HepG2 (cell line): Measurements from ENCODE around the gene OTP. TPM values are rescaled to one million over a fixed set of nuclear protein-coding genes. Genes with fewer than 3 reads are reported as not detected.

Experiments used
- ATF7 ChIP-seq, 2 experiments: fragments of 450-650 bp in 1 of 2; sonication (generic) in 1 of 2; formaldehyde crosslinking in 1 of 2; IDR thresholded peaks; 2 replicates each; pipeline versions ENCODE4 v1.4.0 to v1.6.1; 2016 to 2020; ENCODE audit warnings: antibody characterized with exemption in 1 of 2, mild to moderate bottlenecking in 1 of 2, missing genetic modification reagents in 1 of 2
- ELF4 ChIP-seq: sonication (generic); formaldehyde crosslinking; IDR thresholded peaks from 2 replicates; pipeline ENCODE4 v1.5.0; 2020; ENCODE audit warnings: missing genetic modification reagents, mild to moderate bottlenecking, moderate library complexity, borderline replicate concordance
- ERF ChIP-seq: IDR thresholded peaks from 2 replicates; pipeline ENCODE4 v1.6.1; 2018; ENCODE audit warnings: missing biosample characterization, missing genetic modification reagents
- GPN1 ChIP-seq: sonication (generic); formaldehyde crosslinking; IDR thresholded peaks from 2 replicates; pipeline ENCODE4 v1.5.1; 2020; ENCODE audit warnings: missing genetic modification reagents, borderline replicate concordance
- LCORL ChIP-seq, 2 experiments: fragments of 450-650 bp in 1 of 2; sonication (generic) in 1 of 2; formaldehyde crosslinking in 1 of 2; IDR thresholded peaks; 2 replicates each; pipeline versions ENCODE4 v1.5.0 to v1.6.1; 2017 to 2020; ENCODE audit warnings: antibody characterized with exemption in 1 of 2, missing genetic modification reagents in 1 of 2
- NPAS2 ChIP-seq: sonication (generic); formaldehyde crosslinking; IDR thresholded peaks from 2 replicates; pipeline ENCODE4 v1.8.0; 2022; ENCODE audit warnings: mild to moderate bottlenecking, missing genetic modification reagents, borderline replicate concordance
- PRPF4 ChIP-seq: fragments of 200-400 bp; formaldehyde crosslinking; IDR thresholded peaks from 2 replicates; pipeline ENCODE4 v1.6.1; 2016; ENCODE audit warnings: low read length, low read depth; ENCODE audit not compliant: poor library complexity, severe bottlenecking
- SP2 ChIP-seq: sonication (generic); formaldehyde crosslinking; IDR thresholded peaks from 2 replicates; pipeline ENCODE4 v1.5.1; 2020; ENCODE audit warnings: mild to moderate bottlenecking, missing genetic modification reagents
- ZNF225 ChIP-seq: sonication (generic); formaldehyde crosslinking; IDR thresholded peaks from 2 replicates; pipeline ENCODE4 v1.4.0; 2020; ENCODE audit warnings: mild to moderate bottlenecking, missing genetic modification reagents
- ZNF768 ChIP-seq: sonication (generic); formaldehyde crosslinking; IDR thresholded peaks from 2 replicates; pipeline ENCODE4 v1.4.0; 2020; ENCODE audit warnings: missing genetic modification reagents
- ZNF780A ChIP-seq: sonication (generic); formaldehyde crosslinking; IDR thresholded peaks from 2 replicates; pipeline ENCODE4 v1.8.0; 2022; ENCODE audit warnings: mild to moderate bottlenecking, missing genetic modification reagents, moderate library complexity
- ZNF841 ChIP-seq: sonication (generic); formaldehyde crosslinking; IDR thresholded peaks from 2 replicates; pipeline ENCODE4 v1.8.1; 2023; ENCODE audit warnings: missing genetic modification reagents, borderline replicate concordance
- ZSCAN12 ChIP-seq: sonication (generic); formaldehyde crosslinking; IDR thresholded peaks from 2 replicates; pipeline ENCODE4 v1.9.0; 2021; ENCODE audit warnings: mild to moderate bottlenecking, missing genetic modification reagents
- polyA plus RNA-seq, 8 experiments: library from polyadenylated mRNA; depleted of rRNA in 3 of 8; stranded (reverse) in 7 of 8; unstranded in 1 of 8; fragments of >200 nt; fragmentation: Illumina TruSeq in 4 of 8; extraction: Trizol in 4 of 8; gene quantifications; 2 replicates each; pipeline versions ENCODE4 v1.2.1 to v1.2.3, GENCODE V29; 2011 to 2016; ENCODE audit warnings: low read depth in 4 of 8, missing spikeins in 1 of 8, mixed read lengths in 1 of 8; ENCODE audit not compliant: insufficient read depth in 1 of 8
- total RNA-seq, 5 experiments: library from RNA; depleted of rRNA; stranded (reverse); fragments of >200 nt; fragmentation: Illumina TruSeq; extraction: Trizol; gene quantifications; 2 replicates each; pipeline ENCODE4 v1.2.3, GENCODE V29; 2016; ENCODE audit warnings: low read depth in 1 of 5
- TF ChIP-seq, protein P1 (sequence below): IDR thresholded peaks from 2 replicates; pipeline ENCODE4 v1.6.1; 2016
- TF ChIP-seq, protein P2 (sequence below): IDR thresholded peaks from 2 replicates; pipeline ENCODE4 v1.6.1; 2016; ENCODE audit warnings: missing genetic modification reagents, missing compliant biosample characterization
- TF ChIP-seq, protein P3 (sequence below): sonication (generic); formaldehyde crosslinking; IDR thresholded peaks from 2 replicates; pipeline ENCODE4 v1.4.0; 2020; ENCODE audit warnings: missing genetic modification reagents
- TF ChIP-seq, protein P4 (sequence below): sonication (generic); formaldehyde crosslinking; IDR thresholded peaks from 2 replicates; pipeline ENCODE4 v1.5.1; 2020; ENCODE audit warnings: missing genetic modification reagents, mild to moderate bottlenecking, borderline replicate concordance
- TF ChIP-seq, protein P5 (sequence below): IDR thresholded peaks from 2 replicates; pipeline ENCODE4 v1.6.1; 2012; ENCODE audit warnings: inconsistent platforms
- TF ChIP-seq, protein P6 (sequence below): IDR thresholded peaks from 2 replicates; pipeline ENCODE4 v1.6.1; 2012; ENCODE audit warnings: low read length, improper control_type of control experiment

OTP gene
- total and polyA plus RNA-seq, 2 of the 13 experiments (the other 11 are each of a cell fraction or from before 2014, with no cell fraction given), result not detected

DNA sequence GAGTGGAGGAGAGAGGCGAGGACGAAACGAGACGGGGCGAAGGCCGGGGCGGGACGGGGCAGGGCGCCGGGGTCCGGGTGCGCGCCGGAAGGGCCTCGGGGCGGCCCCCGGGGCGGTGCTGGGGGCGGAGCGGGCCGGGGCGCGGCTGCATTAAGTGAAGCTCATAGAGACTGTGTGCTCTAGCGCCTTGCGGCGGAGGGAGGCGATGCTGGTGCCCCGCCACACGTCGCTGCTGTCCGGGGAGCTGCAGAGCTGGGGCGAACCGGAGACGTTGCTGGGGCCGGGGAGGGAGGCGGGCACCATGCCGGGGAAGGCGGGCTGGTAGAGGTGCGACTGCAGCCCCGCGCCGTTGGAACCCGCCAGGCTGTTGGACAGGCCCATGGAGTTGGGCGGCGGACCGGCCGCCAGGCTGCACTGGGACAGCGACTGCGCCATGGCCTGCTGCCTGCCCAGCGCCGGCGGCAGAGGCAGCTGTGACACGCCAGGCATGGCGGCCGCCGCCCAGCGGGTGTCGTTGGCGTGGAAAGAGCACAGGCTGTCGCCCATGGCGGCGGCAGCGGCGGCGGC is 8.3 kb downstream of the OTP start (continued):
- TF ChIP-seq ATF7 (IDR thresholded peaks at IDR 0.05) (no peak), ATF7 (CRISPR knock-in tag; IDR thresholded peaks at IDR 0.05) (no peak), GPN1 (no peak), ZSCAN12 (no peak), PRPF4 (no peak), ZNF768 (CRISPR knock-in tag) (peak; percentile 54; the same call in 1 of the 2 replicates), ELF4 (CRISPR knock-in tag) (no peak), ZNF225 (CRISPR knock-in tag) (peak; percentile 64; the same call in 1 of the 2 replicates), ERF (CRISPR knock-in tag) (no peak), LCORL (IDR thresholded peaks at IDR 0.05) (no peak), LCORL (CRISPR knock-in tag; IDR thresholded peaks at IDR 0.05) (no peak), SP2 (CRISPR knock-in tag) (no peak), NPAS2 (CRISPR knock-in tag) (no peak), ZNF780A (CRISPR knock-in tag) (no peak), ZNF841 (CRISPR knock-in tag) (no peak)
- TF ChIP-seq, protein P1, sequence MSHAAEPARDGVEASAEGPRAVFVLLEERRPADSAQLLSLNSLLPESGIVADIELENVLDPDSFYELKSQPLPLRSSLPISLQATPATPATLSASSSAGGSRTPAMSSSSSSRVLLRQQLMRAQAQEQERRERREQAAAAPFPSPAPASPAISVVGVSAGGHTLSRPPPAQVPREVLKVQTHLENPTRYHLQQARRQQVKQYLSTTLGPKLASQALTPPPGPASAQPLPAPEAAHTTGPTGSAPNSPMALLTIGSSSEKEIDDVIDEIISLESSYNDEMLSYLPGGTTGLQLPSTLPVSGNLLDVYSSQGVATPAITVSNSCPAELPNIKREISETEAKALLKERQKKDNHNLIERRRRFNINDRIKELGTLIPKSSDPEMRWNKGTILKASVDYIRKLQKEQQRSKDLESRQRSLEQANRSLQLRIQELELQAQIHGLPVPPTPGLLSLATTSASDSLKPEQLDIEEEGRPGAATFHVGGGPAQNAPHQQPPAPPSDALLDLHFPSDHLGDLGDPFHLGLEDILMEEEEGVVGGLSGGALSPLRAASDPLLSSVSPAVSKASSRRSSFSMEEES (CRISPR knock-in tag), result no peak
- TF ChIP-seq, protein P2, sequence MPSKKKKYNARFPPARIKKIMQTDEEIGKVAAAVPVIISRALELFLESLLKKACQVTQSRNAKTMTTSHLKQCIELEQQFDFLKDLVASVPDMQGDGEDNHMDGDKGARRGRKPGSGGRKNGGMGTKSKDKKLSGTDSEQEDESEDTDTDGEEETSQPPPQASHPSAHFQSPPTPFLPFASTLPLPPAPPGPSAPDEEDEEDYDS (CRISPR knock-in tag), result no peak
- TF ChIP-seq, protein P3, sequence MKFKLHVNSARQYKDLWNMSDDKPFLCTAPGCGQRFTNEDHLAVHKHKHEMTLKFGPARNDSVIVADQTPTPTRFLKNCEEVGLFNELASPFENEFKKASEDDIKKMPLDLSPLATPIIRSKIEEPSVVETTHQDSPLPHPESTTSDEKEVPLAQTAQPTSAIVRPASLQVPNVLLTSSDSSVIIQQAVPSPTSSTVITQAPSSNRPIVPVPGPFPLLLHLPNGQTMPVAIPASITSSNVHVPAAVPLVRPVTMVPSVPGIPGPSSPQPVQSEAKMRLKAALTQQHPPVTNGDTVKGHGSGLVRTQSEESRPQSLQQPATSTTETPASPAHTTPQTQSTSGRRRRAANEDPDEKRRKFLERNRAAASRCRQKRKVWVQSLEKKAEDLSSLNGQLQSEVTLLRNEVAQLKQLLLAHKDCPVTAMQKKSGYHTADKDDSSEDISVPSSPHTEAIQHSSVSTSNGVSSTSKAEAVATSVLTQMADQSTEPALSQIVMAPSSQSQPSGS (CRISPR knock-in tag), result no peak
- TF ChIP-seq, protein P4, sequence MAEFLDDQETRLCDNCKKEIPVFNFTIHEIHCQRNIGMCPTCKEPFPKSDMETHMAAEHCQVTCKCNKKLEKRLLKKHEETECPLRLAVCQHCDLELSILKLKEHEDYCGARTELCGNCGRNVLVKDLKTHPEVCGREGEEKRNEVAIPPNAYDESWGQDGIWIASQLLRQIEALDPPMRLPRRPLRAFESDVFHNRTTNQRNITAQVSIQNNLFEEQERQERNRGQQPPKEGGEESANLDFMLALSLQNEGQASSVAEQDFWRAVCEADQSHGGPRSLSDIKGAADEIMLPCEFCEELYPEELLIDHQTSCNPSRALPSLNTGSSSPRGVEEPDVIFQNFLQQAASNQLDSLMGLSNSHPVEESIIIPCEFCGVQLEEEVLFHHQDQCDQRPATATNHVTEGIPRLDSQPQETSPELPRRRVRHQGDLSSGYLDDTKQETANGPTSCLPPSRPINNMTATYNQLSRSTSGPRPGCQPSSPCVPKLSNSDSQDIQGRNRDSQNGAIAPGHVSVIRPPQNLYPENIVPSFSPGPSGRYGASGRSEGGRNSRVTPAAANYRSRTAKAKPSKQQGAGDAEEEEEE, result no peak
- TF ChIP-seq, protein P5, sequence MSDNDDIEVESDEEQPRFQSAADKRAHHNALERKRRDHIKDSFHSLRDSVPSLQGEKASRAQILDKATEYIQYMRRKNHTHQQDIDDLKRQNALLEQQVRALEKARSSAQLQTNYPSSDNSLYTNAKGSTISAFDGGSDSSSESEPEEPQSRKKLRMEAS, result peak; percentile 49
- TF ChIP-seq, protein P6, sequence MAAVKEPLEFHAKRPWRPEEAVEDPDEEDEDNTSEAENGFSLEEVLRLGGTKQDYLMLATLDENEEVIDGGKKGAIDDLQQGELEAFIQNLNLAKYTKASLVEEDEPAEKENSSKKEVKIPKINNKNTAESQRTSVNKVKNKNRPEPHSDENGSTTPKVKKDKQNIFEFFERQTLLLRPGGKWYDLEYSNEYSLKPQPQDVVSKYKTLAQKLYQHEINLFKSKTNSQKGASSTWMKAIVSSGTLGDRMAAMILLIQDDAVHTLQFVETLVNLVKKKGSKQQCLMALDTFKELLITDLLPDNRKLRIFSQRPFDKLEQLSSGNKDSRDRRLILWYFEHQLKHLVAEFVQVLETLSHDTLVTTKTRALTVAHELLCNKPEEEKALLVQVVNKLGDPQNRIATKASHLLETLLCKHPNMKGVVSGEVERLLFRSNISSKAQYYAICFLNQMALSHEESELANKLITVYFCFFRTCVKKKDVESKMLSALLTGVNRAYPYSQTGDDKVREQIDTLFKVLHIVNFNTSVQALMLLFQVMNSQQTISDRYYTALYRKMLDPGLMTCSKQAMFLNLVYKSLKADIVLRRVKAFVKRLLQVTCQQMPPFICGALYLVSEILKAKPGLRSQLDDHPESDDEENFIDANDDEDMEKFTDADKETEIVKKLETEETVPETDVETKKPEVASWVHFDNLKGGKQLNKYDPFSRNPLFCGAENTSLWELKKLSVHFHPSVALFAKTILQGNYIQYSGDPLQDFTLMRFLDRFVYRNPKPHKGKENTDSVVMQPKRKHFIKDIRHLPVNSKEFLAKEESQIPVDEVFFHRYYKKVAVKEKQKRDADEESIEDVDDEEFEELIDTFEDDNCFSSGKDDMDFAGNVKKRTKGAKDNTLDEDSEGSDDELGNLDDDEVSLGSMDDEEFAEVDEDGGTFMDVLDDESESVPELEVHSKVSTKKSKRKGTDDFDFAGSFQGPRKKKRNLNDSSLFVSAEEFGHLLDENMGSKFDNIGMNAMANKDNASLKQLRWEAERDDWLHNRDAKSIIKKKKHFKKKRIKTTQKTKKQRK, result no peak
